Activated CD4-positive, alpha-beta T cell treated with anti-CD3 and anti-CD28 coated beads for 1 hour (primary cell): Measurements from ENCODE around the gene DZIP3.
"Not testable (repeated sequence)": the region's sequence is repeated elsewhere in the genome, so short reads cannot be mapped to it uniquely, and the experiment has no call there.

Source experiments
- DNase-seq: peaks from one replicate; pipeline ENCODE4 v3.0.0-alpha.2; 2020

The DZIP3 gene

GRCh38 chr3:108602249-108602934, 12.9 kb downstream of the DZIP3 start:
- no peak for DNase-seq

GRCh38 chr3:108602935-108603294, 13.4 kb downstream of the DZIP3 start:
- DNase-seq = no peak

- no peak for DNase-seq
These were observed 14.2 kb downstream of the DZIP3 start for GRCh38 chr3:108603691-108604090.

- no peak for DNase-seq
These were observed 15.5 kb downstream of the DZIP3 start for GRCh38 chr3:108605028-108605427.

- DNase-seq = no peak
These were observed 16.0 kb downstream of the DZIP3 start for GRCh38 chr3:108605491-108605890.

- DNase-seq = no peak
These were observed 19.2 kb downstream of the DZIP3 start for GRCh38 chr3:108608750-108609149.

- DNase-seq = no peak
These were observed 21.1 kb downstream of the DZIP3 start for GRCh38 chr3:108610651-108611050.

GRCh38 chr3:108616090-108616489, 26.6 kb downstream of the DZIP3 start:
- DNase-seq = not testable (repeated sequence)

- DNase-seq = no peak
These were observed 30.7 kb downstream of the DZIP3 start for GRCh38 chr3:108620250-108620649.

GRCh38 chr3:108623504-108623903, 34.0 kb downstream of the DZIP3 start:
- DNase-seq = no peak

- no peak for DNase-seq
These were observed 40.5 kb downstream of the DZIP3 start for GRCh38 chr3:108629974-108630373.

- no peak for DNase-seq
These were observed 53.0 kb downstream of the DZIP3 start for GRCh38 chr3:108642526-108642925.

GRCh38 chr3:108645364-108645763, 55.8 kb downstream of the DZIP3 start:
- DNase-seq = no peak

- not testable (repeated sequence) for DNase-seq
These were observed 66.1 kb downstream of the DZIP3 start for GRCh38 chr3:108655664-108656063.

GRCh38 chr3:108661699-108662098, 72.2 kb downstream of the DZIP3 start:
- no peak for DNase-seq

GRCh38 chr3:108662142-108662738, 72.7 kb downstream of the DZIP3 start:
- no peak for DNase-seq

GRCh38 chr3:108664266-108664665, 74.7 kb downstream of the DZIP3 start:
- DNase-seq = no peak

- no peak for DNase-seq
These were observed 77.8 kb downstream of the DZIP3 start for GRCh38 chr3:108667312-108667711.

GRCh38 chr3:108669208-108669607, 79.7 kb downstream of the DZIP3 start:
- DNase-seq = no peak

GRCh38 chr3:108672701-108673100, 83.2 kb downstream of the DZIP3 start:
- no peak for DNase-seq

- no peak for DNase-seq
These were observed 84.6 kb downstream of the DZIP3 start for GRCh38 chr3:108673988-108674661.

GRCh38 chr3:108677811-108678210, 88.3 kb downstream of the DZIP3 start:
- DNase-seq = no peak

GRCh38 chr3:108692286-108692685, 102.8 kb downstream of the DZIP3 start:
- DNase-seq = not testable (repeated sequence)

- DNase-seq = no peak
These were observed 108.9 kb downstream of the DZIP3 start for GRCh38 chr3:108698461-108698860.
